Measurements from ENCODE around the gene MRPL33. TPM values are rescaled to one million over a fixed set of nuclear protein-coding genes. Genes with fewer than 3 reads are reported as not detected.

The MRPL33 gene
- total and polyA plus RNA-seq, 3 experiments from 2014 or later, result 85.8 to 251 (median 90.0) TPM

DNA sequence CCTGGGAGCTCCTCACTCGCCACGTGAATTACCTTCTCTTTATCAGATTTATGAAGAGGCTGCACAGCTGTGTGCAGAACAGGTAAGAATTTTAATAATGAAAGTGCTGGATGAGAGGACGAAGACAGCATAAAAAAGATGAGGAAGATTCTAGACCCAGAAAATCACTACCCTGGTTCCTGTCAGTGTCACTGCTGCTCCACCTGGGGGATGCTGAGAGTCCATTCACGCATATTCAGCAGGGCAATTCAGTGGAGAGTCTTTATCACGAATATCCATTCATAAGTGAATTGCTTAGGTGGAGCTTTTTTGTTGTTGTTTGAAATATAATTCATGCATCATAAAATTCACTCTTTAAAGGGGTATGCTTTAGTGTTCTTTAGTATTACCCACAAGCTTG lies 52.0 kb downstream of the MRPL33 start:
- no peak overlapping the region for H3K27ac ChIP-seq (ENCODE audit: low read depth, low read length)
- peaks cover 3 to 25% (median 9%) of the 10 kb centered on the region in 3 donors for H3K36me3 Mint-ChIP-seq
- H3K27me3 ChIP-seq (ENCODE audit: insufficient read depth, low read length, poor library complexity, severe bottlenecking), result no peaks in the 10 kb centered on the region
- no peaks in the 10 kb centered on the region for H3K36me3 ChIP-seq (ENCODE audit: insufficient read depth, low read length)
- no peaks in the 10 kb centered on the region for H3K4me1 Mint-ChIP-seq
- H3K4me3 ChIP-seq (ENCODE audit: low read length), result no peak overlapping the region
- H3K9me3 ChIP-seq (ENCODE audit: low read length), result no peaks in the 10 kb centered on the region
- H3K27me3 Mint-ChIP-seq, result no peaks in the 10 kb centered on the region
- ChIA-PET POLR2A (no interaction called here), CTCF (no interaction called here)
- H3K4me3 Mint-ChIP-seq, result no peak overlapping the region
- peaks cover 4 to 16% (median 5%) of the 10 kb centered on the region in 5 donors for H3K9me3 Mint-ChIP-seq
- no peak overlapping the region for H3K27ac Mint-ChIP-seq
- H3K4me1 ChIP-seq (ENCODE audit: insufficient read depth, low read length), result no peaks in the 10 kb centered on the region
- no peak for DNase-seq

DNA sequence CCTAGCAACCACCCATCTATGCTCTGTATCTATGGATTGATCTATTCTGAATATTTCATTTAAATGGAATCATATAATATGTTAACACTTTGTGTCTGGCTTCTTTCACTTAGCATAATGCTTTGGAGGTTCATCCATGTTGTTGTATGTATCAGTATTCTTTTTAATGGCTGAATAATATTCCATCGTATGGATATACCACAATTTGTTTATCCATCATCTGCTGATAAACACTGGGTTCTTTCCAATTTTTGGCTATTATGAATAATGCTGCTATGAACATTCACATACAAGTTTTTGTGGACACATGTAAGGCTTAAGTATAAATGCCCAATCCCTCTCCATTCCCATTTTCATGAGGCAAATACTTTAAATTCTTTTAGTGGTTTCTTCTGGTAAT lies 52.9 kb downstream of the MRPL33 start:
- Mint-ChIP-seq H3K4me3 (no peak overlapping the region), H3K4me1 (no peaks in the 10 kb centered on the region), H3K27ac (peak overlapping the region in 1 of 8 donors; percentile 8), H3K36me3 (peaks cover 4 to 24% (median 9%) of the 10 kb centered on the region in 3 donors), H3K27me3 (no peaks in the 10 kb centered on the region), H3K9me3 (peaks cover 4 to 16% (median 5%) of the 10 kb centered on the region in 5 donors)
- H3K27ac ChIP-seq (ENCODE audit: low read depth, low read length), result no peak overlapping the region
- no peaks in the 10 kb centered on the region for H3K4me1 ChIP-seq (ENCODE audit: insufficient read depth, low read length)
- DNase-seq, result no peak
- CTCF ChIA-PET, result no interaction called here
- no peaks in the 10 kb centered on the region for H3K36me3 ChIP-seq (ENCODE audit: insufficient read depth, low read length)
- POLR2A ChIA-PET, result no interaction called here
- H3K27me3 ChIP-seq (ENCODE audit: insufficient read depth, low read length, poor library complexity, severe bottlenecking), result no peaks in the 10 kb centered on the region
- no peak overlapping the region for H3K4me3 ChIP-seq (ENCODE audit: low read length)
- H3K9me3 ChIP-seq (ENCODE audit: low read length), result no peaks in the 10 kb centered on the region

DNA sequence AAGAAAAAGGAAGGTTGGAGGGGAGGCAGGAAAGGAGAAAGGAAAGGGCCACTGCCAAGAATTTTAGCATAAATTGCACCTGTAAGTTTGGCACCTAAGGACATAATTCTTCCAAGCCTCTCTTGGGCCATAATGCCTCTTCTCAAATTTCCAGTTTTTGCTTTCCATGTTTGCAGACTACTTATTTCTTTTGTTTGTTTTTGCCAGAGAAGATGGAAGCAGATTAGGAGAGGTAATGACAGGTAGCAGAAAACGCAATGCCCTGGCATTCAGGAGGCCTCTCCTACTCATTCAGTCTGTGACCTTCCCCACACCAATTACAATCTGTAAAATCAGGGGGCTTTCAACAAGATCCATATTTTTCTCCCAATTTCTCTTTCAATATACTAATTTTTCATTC lies 56.8 kb downstream of the MRPL33 start:
- ChIA-PET CTCF (no interaction called here), POLR2A (no interaction called here)
- no peak overlapping the region for H3K4me3 Mint-ChIP-seq
- Histone ChIP-seq H3K36me3 (ENCODE audit: insufficient read depth, low read length) (no peaks in the 10 kb centered on the region), H3K9me3 (ENCODE audit: low read length) (no peaks in the 10 kb centered on the region), H3K27ac (ENCODE audit: low read depth, low read length) (no peak overlapping the region), H3K4me3 (ENCODE audit: low read length) (no peak overlapping the region), H3K27me3 (ENCODE audit: insufficient read depth, low read length, poor library complexity, severe bottlenecking) (no peaks in the 10 kb centered on the region), H3K4me1 (ENCODE audit: insufficient read depth, low read length) (no peaks in the 10 kb centered on the region)
- H3K4me1 Mint-ChIP-seq, result no peaks in the 10 kb centered on the region
- no peak overlapping the region for H3K27ac Mint-ChIP-seq
- H3K27me3 Mint-ChIP-seq, result no peaks in the 10 kb centered on the region
- H3K36me3 Mint-ChIP-seq, result peaks cover 13 to 28% (median 20%) of the 10 kb centered on the region in 3 donors
- no peak for DNase-seq
- H3K9me3 Mint-ChIP-seq, result peaks cover 3 to 16% (median 4%) of the 10 kb centered on the region in 5 donors

Other genes starting within 250 kb of the MRPL33 start
- 10 to 100 TPM; 20.6 to 21.8 TPM for gene ZNF512, start 188.7 kb upstream of the MRPL33 start, total RNA-seq
- 39.1 TPM for gene ZNF512, start 188.7 kb upstream of the MRPL33 start, polyA plus RNA-seq
- under 1 TPM; 0.20 to 0.58 TPM for gene CCDC121, start 142.7 kb upstream of the MRPL33 start, total RNA-seq
- 0.62 TPM for gene CCDC121, start 142.7 kb upstream of the MRPL33 start, polyA plus RNA-seq
- gene GPN1, start 142.7 kb upstream of the MRPL33 start, total RNA-seq, result 10 to 100 TPM; 67.3 to 70.5 TPM
- gene GPN1, start 142.7 kb upstream of the MRPL33 start, polyA plus RNA-seq, result 63.6 TPM
- 10 to 100 TPM; 31.1 to 33.6 TPM for gene SUPT7L, start 108.1 kb upstream of the MRPL33 start, total RNA-seq
- gene SUPT7L, start 108.1 kb upstream of the MRPL33 start, polyA plus RNA-seq, result 24.6 TPM
- gene SLC4A1AP, start 107.8 kb upstream of the MRPL33 start, total RNA-seq, result 10 to 100 TPM; 28.6 to 29.6 TPM
- gene SLC4A1AP, start 107.8 kb upstream of the MRPL33 start, polyA plus RNA-seq, result 29.1 TPM
- gene RBKS, start 118.7 kb downstream of the MRPL33 start, total RNA-seq, result 1 to 10 TPM; 2.1 to 2.9 TPM
- 4.7 TPM for gene RBKS, start 118.7 kb downstream of the MRPL33 start, polyA plus RNA-seq
- gene BABAM2, start 119.0 kb downstream of the MRPL33 start, total RNA-seq, result 10 to 100 TPM; 59.4 to 65.6 TPM
- 66.7 TPM for gene BABAM2, start 119.0 kb downstream of the MRPL33 start, polyA plus RNA-seq